HG02623 (cell line): Measurements from ENCODE around the gene CACNA2D1.

Experiments used
- ATAC-seq: cut with Tn5 transposase; IDR thresholded peaks from one replicate; pipeline ENCODE4 v1.9.1; 2021; ENCODE audit warnings: moderate library complexity; ENCODE audit not compliant: unreplicated experiment

The CACNA2D1 gene

DNA sequence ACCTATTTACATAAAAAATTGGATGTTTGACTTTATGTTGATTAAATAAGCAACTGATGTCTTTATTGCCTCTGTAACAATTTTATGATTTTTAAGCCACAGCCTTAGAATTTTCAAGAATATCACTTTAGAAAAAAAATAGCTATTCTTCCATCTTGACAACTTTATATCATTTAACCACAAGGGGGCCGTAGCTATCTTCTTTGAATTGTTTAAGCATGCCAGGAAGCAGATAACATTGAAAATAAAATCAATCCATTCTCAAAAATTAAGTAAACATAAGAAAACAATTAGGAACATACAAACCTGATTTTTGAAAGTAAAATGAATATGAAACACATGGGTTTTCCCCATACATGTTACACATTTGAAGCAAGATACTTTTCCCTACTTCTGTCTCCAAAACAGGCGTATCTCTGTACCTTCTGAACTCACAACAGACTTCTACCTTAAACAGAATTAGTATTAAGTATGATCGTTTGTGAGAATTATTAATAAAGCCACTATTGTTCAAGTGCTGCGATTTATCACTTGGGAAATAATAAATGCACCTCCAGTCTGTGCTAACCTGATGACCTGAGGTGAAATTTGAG lies 209.0 kb downstream of the CACNA2D1 start:
- ATAC-seq: no peak

GRCh38 chr7:82230811-82231581 lies 212.6 kb downstream of the CACNA2D1 start:
- no peak for ATAC-seq

- ATAC-seq: no peak
These were observed 214.4 kb downstream of the CACNA2D1 start for GRCh38 chr7:82229164-82229563.

DNA sequence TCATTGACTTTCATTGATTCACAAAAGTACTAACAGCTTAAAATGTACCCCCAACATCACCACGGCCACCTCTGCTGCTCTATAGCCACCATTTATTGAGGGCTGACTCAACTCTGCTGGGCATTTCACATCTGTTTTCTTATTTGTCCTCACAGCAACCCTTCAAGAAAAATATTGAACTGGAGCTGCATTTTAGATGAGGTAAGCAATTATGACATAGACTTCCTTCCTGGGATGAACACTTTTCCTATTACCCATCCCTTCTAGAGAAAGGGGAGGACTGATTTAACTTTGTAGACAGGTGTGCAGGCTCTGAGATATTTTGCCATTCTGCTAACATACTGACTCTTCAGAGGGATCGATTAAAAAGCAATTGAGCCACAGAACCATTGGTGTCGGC lies 217.4 kb downstream of the CACNA2D1 start:
- no peak for ATAC-seq

DNA sequence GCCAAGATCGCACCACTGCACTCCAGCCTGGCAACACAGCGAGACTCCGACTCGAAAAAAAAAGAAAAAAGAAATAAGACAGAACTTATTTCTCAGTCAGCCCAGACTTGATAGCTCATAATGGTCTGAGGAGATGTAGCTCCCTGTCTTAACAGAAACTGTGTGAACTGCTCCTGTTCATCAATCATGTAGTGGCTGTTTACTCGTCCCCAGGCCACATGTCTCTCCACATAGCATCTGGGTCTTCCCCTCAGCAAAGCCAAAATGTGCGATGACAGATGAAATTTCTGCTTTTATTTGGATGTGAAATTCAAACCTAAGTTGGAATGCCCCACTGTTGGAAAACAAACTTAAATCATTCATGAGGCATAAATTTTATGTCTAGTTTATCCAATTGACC lies 219.0 kb downstream of the CACNA2D1 start:
- no peak for ATAC-seq

GRCh38 chr7:82223580-82223979 lies 220.0 kb downstream of the CACNA2D1 start:
- ATAC-seq: no peak

DNA sequence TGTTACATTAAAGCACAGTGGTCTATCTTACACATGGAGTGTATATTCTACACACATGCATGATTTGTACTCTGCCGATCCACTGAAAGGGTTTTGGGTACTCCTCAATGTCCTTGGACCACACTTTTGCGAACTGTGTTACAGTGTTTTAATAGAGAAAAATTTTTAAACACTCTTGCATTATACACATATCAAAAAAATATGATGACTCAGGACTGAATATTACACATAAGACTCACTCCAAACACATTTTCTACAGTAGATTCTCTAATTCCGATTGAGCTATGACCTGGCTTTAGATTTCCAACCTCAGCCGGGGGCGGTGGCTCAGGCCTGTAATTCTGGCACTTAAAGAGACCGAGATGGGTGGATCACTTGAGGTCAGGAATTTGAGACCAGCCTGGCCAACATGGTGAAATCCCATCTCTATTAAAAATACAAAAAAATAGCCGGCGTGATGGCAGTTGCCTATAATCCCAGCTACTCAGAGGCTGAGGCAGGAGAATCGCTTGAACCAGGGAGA lies 222.4 kb downstream of the CACNA2D1 start:
- ATAC-seq: no peak

DNA sequence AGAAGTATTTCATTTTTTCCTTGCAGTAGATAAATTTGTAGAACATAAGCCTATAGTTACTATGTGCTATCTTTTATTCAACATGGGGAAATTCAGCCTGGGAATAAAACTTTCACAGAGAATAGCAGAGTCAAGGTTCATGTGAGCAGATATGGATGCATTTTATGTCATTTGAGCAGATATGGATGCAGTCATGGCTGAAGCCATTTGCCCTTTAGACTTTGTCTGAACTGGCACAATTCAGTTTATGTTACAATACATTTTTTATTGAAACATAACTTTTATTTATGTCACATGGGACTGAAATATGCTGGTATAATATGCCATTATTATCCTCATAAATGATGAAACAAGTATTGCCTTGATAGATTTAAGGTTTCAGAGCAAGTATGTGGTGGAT lies 231.1 kb downstream of the CACNA2D1 start:
- no peak for ATAC-seq

- no peak for ATAC-seq
These were observed 232.2 kb downstream of the CACNA2D1 start for GRCh38 chr7:82211333-82211732.

GRCh38 chr7:82210416-82211184 lies 233.0 kb downstream of the CACNA2D1 start:
- ATAC-seq: no peak

- no peak for ATAC-seq
These were observed 234.3 kb downstream of the CACNA2D1 start for GRCh38 chr7:82209179-82209747.

GRCh38 chr7:82204694-82205093 lies 238.9 kb downstream of the CACNA2D1 start:
- ATAC-seq: no peak

DNA sequence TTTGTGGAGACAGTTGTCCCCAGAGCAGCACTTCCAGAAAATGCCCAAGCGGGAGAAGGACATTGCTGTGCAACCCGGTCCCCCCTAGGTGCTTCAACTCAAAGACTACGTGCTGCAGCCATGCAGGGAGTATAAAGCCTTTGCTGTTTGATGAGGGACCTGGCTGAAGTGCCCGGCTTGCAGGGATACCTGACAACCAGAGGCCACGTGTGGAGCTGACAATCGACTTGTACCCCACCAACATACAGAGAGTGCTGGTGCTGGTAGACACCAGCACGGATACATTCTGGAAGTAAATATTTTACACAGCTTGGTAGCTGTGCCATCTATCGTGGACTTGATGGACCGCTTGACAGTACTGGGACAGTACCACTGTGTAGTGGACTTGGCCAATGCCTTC lies 240.6 kb downstream of the CACNA2D1 start:
- no peak for ATAC-seq

DNA sequence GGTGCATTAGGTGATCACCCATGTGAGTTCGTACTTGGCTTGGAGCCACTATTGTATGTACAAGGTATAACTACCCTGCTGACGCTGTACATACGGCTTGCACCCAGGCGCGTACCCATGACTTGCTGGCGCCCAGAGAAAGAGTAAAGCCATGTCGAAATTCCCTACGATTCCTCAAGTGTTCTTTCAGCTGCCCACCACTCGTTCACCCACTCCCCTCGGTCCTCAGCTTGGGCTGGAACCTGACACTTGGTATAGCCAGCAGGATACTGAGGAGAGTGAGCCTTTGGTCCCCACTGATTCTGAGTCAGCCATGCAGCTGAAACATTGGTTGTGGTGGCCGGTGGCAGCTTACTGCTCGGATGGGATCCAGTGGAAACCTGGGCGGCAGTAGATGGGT lies 241.5 kb downstream of the CACNA2D1 start:
- ATAC-seq: no peak

- no peak for ATAC-seq
These were observed 243.0 kb downstream of the CACNA2D1 start for GRCh38 chr7:82200601-82201000.

- ATAC-seq: no peak
These were observed 249.4 kb downstream of the CACNA2D1 start for GRCh38 chr7:82194016-82194643.

DNA sequence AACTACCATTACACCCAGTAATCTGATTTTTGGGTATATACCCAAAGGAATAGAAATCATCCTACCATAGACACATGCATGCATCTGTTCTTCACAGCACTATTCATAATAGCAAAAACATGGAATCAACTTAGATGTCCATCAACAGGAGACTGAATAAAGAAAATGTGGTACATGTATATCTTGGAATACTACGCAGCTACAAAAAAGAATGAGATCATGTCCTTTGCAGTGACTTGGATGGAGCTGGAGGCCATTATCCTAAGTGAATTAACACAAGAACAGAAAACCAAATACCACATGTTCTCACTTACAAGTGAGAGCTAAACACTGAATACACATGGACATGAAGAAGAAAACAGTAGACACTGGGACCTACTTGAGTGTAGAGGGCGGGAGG lies 254.9 kb downstream of the CACNA2D1 start:
- no peak for ATAC-seq

GRCh38 chr7:82185443-82185842 lies 258.1 kb downstream of the CACNA2D1 start:
- no peak for ATAC-seq

DNA sequence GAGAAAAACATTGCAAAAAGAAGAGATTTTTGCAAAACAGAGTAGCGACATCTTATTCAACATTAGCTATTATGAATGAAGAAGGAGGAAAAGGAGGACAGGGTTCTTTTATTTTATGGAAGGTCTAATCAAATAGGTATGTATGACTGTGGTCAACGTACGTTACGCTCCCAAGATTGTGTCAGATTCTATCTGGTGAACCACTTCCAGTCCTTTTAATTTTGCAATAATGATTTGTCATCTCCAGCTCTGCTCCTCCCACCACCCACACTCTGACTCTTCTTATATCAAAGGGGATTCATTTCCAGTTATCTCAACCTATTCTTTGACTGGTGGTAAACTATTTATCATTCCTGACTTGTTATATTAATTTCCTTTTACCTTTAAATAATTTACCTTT lies 259.9 kb downstream of the CACNA2D1 start:
- ATAC-seq: no peak

DNA sequence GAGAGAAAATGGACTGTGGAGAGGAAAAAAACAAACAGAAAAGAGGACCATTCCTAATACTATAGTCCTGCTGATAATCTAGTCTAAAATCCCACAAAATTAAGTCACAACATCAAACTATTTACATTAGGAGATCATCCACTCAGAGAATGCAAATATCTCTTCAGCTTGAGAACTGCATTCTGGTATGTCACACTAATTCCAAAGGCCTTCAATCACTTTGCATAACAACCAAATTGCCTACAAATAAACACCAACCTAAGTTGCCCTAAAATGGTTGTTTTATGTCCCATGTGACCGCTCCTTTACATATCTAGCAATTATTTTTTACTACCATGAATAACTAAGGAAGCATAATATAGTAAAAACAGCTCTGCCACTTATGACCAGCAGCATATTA lies 264.3 kb downstream of the CACNA2D1 start:
- no peak for ATAC-seq

GRCh38 chr7:82175319-82175718 lies 268.3 kb downstream of the CACNA2D1 start:
- no peak for ATAC-seq
